Transverse colon (tissue), 4 donors: Measurements from ENCODE around the gene HOXA3. TPM values are rescaled to one million over a fixed set of nuclear protein-coding genes. Genes with fewer than 3 reads are reported as not detected.
A peak's percentile ranks its signal among the peaks of the same experiment; 100 is the strongest.

ENCODE experiments used
- DNase-seq: peaks from one replicate; pipeline ENCODE4 v3.0.0-alpha.2; 2019
- H3K27ac ChIP-seq, 4 donors: fragments of 200-600 bp; sonication (generic); 2 replicates each; pipeline ENCODE4 v1.5.1; 2016 to 2018; ENCODE audit warnings: inconsistent platforms in 4 of 4
- H3K27me3 ChIP-seq: fragments of 200-600 bp; sonication (generic); 2 replicates; pipeline ENCODE4 v1.5.1; 2017; ENCODE audit warnings: inconsistent platforms
- H3K36me3 ChIP-seq, 4 donors: fragments of 200-600 bp; sonication (generic); 2 replicates each; pipeline ENCODE4 v1.5.1; 2017 to 2019; ENCODE audit warnings: inconsistent platforms in 4 of 4
- H3K4me1 ChIP-seq, 4 donors: fragments of 200-600 bp; sonication (generic); 2 replicates each; pipeline ENCODE4 v1.5.1; 2017 to 2020; ENCODE audit warnings: inconsistent platforms in 4 of 4
- H3K4me3 ChIP-seq, 4 donors: fragments of 200-600 bp; sonication (generic); 1 replicate in 1 of 4; 2 replicates in 3 of 4; pipeline versions ENCODE4 v1.5.1 to v1.6.1; 2017 to 2019; ENCODE audit warnings: inconsistent platforms in 4 of 4
- H3K9me3 ChIP-seq, 2 donors: fragments of 200-600 bp; sonication (generic); 2 replicates each; pipeline ENCODE4 v1.5.1; 2017 to 2019; ENCODE audit warnings: inconsistent platforms in 2 of 2
- CTCF ChIP-seq, 5 experiments: fragments of 200-600 bp in 3 of 5; fragments of 450-650 bp in 2 of 5; sonication (generic) in 3 of 5; IDR thresholded peaks; 1 replicate in 2 of 5; 2 replicates in 3 of 5; pipeline ENCODE4 v1.5.1; 2016 to 2017; ENCODE audit warnings: antibody characterized with exemption in 5 of 5, inconsistent platforms in 3 of 5, mild to moderate bottlenecking in 2 of 5, moderate library complexity in 1 of 5
- EP300 ChIP-seq: sonication (generic); formaldehyde crosslinking; IDR thresholded peaks from one replicate; pipeline ENCODE4 v1.6.1; 2017; ENCODE audit warnings: antibody characterized with exemption, low read depth
- POLR2A ChIP-seq: fragments of 450-650 bp; IDR thresholded peaks from one replicate; pipeline ENCODE4 v1.6.1; 2016; ENCODE audit warnings: antibody characterized with exemption, mild to moderate bottlenecking, moderate library complexity
- POLR2AphosphoS5 ChIP-seq, 3 donors: sonication (generic); formaldehyde crosslinking; IDR thresholded peaks; one replicate each; pipeline ENCODE4 v1.6.1; 2016; ENCODE audit warnings: antibody characterized with exemption in 3 of 3
- WGBS, 2 donors: methylation state at CpG; one replicate each; pipeline ENCODE4 v1.1.5; 2018; ENCODE audit warnings: low coverage in 1 of 2; 5-methylcytosine and 5-hydroxymethylcytosine counted together
- in situ Hi-C, 4 donors: fragments of 200-750 bp; cut with MboI; loops; one replicate each; pipeline versions ENCODE4 v1.15.0 to v1.15.1; 2017; ENCODE audit warnings: low sequenced_read_pairs in 3 of 4, low pct_ligation_motif_present in 1 of 4, low pct_unique_long_range_greater_than_20kb in 1 of 4
- intact Hi-C: fragments of 100-400 bp; cut with DNase I; formaldehyde crosslinking; loops from one replicate; pipeline ENCODE4 v1.15.1; 2023; ENCODE audit warnings: low total_unique reads
- total RNA-seq, 4 donors: library from RNA; depleted of rRNA; stranded (reverse); fragments of >200 nt; gene quantifications; one replicate each; pipeline ENCODE4 v1.1.0, GENCODE V29; 2016

Gene HOXA3
- total RNA-seq, 4 donors from 2014 or later = 14.1 to 27.3 (median 15.7) TPM

DNA sequence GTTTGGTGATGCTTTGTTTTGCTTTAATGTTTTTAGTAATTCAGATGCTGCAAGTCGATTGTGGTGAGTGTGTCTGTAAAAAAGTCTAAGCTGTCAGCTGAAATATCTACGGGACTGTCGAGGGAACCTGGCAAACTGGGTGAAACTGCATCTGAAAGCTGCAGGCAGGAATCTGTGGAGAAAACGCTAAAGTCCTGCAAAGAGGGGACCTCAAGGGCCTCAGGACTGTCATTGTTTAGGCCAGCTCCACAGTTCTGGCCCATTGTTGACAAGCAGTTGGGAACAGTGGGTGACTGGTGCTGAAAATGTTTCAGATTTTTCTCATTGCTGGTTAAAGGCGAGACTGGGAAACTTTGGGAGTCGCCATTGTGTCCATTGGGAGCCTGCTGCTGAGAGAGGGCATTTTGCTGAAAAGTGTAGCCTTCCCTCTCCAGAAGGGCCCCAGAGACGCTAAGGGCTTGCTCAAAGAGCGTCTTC, 51.7 kb downstream of the HOXA3 start:
- Histone ChIP-seq H3K4me3 (peak overlapping the region in 3 of 4 donors; percentile 33 to 49 (median 43)), H3K36me3 (no peaks in the 10 kb centered on the region), H3K4me1 (peaks cover 19 to 77% (median 47%) of the 10 kb centered on the region in 4 donors), H3K27ac (peak overlapping the region; percentile 90 to 96 (median 92)), H3K27me3 (no peaks in the 10 kb centered on the region), H3K9me3 (no peaks in the 10 kb centered on the region)
- no peak for DNase-seq
- no peak for TF ChIP-seq POLR2AphosphoS5 (IDR thresholded peaks at IDR 0.05)
- TF ChIP-seq POLR2A = no peak
- TF ChIP-seq EP300 = no peak
- TF ChIP-seq CTCF (IDR thresholded peaks at IDR 0.05) = no peak
- WGBS, 2 donors = 35 to 49% methylated on average over 4 to 8 of the region's 8 CpGs
- in situ Hi-C loops (no loop called here), intact Hi-C loops (no loop called here)

- H3K27me3 ChIP-seq = no peaks in the 10 kb centered on the region
- no peaks in the 10 kb centered on the region for H3K9me3 ChIP-seq
- DNase-seq = no peak
- intact Hi-C loops (loop anchor here (2.0 to 10.0 kb wide), 2 partner anchors 29 to 245 kb away; no protein-coding TSS in a partner anchor), in situ Hi-C loops (loop anchor here in 1 of 4 donors (10.0 kb wide), 1 partner anchor 245 kb away; no protein-coding TSS in a partner anchor)
- 58 to 61% methylated on average over 8 of the region's 8 CpGs for WGBS, 2 donors
- TF ChIP-seq POLR2A = no peak
- TF ChIP-seq CTCF (IDR thresholded peaks at IDR 0.05) = no peak
- no peak for TF ChIP-seq POLR2AphosphoS5 (IDR thresholded peaks at IDR 0.05)
- H3K4me3 ChIP-seq = peak overlapping the region in 3 of 4 donors; percentile 61 to 97 (median 66)
- H3K27ac ChIP-seq = peak overlapping the region; percentile 90 to 96 (median 92)
- H3K4me1 ChIP-seq = peaks cover 19 to 72% (median 49%) of the 10 kb centered on the region in 4 donors
- no peaks in the 10 kb centered on the region for H3K36me3 ChIP-seq
These were observed 52.7 kb downstream of the HOXA3 start for GRCh38 chr7:27099453-27100370.

DNA sequence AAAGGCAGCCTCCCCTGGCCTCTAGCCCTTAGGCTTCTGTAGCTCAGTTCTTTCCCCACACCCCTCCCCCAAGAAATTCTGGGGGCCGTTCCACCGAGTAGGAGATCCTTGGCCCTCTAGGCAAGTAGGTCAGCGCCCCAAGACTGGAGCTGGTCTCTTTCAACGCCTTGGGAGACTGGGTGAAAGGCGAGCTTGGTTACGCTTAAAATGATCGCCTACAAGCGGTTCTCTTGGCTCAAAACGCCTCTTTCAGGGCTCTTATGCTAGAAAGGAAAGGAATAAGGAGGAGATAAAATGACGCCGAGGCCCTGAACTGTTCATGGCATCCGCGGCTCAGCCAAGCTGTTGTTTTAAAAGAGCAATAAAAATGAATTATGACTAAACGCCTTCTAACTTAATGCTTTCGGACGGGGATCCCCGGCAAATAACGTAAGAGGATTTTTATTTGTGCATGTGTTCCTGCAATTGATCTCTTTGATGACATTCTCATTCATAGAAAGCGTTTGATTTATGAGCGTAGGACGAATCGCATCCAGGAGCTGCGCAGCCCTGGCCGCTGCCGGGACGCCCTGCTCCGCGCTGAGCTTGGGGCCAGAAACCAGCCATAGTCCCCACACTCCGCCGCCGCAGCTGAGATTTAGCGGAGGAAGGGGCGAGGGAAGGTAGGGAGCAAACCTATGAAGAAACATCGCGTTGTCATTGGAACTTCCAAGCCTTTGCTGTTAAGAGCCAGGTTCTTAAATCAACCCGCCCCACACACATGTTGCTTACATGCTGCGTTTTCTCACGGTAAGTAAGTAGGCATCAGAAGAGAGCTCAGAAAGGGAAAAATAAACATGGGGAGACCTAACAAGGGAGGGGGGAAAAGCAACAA, 53.6 kb downstream of the HOXA3 start:
- H3K4me1 ChIP-seq = peaks cover 19 to 63% (median 48%) of the 10 kb centered on the region in 4 donors
- no peaks in the 10 kb centered on the region for H3K9me3 ChIP-seq
- peak; percentile 73 for DNase-seq
- H3K27ac ChIP-seq = peak overlapping the region; percentile 90 to 96 (median 92)
- H3K36me3 ChIP-seq = no peaks in the 10 kb centered on the region
- in situ Hi-C loops (loop anchor here in 1 of 4 donors (10.0 kb wide), 1 partner anchor 244 kb away; no protein-coding TSS in a partner anchor), intact Hi-C loops (loop anchor here (2.0 to 10.0 kb wide), 2 partner anchors 30 to 244 kb away; no protein-coding TSS in a partner anchor)
- WGBS, 2 donors = 2 to 21% methylated on average over 29 to 38 of the region's 38 CpGs
- no peaks in the 10 kb centered on the region for H3K27me3 ChIP-seq
- H3K4me3 ChIP-seq = peak overlapping the region; percentile 9 to 97 (median 64)
- TF ChIP-seq POLR2AphosphoS5 (IDR thresholded peaks at IDR 0.05) = peak; percentile 59 to 88 (median 76)
- TF ChIP-seq EP300 = peak; percentile 75
- TF ChIP-seq CTCF (IDR thresholded peaks at IDR 0.05) = no peak
- peak; percentile 58 for TF ChIP-seq POLR2A
